DMS153 (cell line): Measurements from ENCODE around the gene BCAR3.

ENCODE experiments used
- DNase-seq: peaks from one replicate; lab custom pipeline; 2025; lab: John Stamatoyannopoulos, UW

BCAR3 gene

DNA sequence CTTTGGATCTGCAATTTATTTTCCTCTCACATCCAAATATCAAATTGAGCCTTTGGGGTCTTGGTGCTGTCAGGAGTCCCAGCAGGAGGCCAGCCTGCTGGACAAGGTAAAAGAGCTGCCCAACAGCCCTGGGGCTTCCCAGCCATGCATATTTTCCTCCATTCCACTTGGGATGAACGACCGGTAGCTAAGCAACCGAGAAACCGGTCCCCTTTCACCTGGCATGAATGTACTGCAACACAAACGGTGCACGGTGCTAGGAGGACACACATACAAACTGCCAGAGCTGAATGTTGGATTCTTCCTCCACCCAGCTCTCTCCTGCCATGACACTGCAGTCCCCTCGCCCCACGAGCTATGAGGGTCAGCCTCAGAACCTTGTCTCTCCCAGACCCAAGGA is 42.7 kb downstream of the BCAR3 start:
- DNase-seq, result no peak

- DNase-seq, result no peak
Observed at GRCh38 chr1:93638307-93638847, 43.3 kb downstream of the BCAR3 start.

DNA sequence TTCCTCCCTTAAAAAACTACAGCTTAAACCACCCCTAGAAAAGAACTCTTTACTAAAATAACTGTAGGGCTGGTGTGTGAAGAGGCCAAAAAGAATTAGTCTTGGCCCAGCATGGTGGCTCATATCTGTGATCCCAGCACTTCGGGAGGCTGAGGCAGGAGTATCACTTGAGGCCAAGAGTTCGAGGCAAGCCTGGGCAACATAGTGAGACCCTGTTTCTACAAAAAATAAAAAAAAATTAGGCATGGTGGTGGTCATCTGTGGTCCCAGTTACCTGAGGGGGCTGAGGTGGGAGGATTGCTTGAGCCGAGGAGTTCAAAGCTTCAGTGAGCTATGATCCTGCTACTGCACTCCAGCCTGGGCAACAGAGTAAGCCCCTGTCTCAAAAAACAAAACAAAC is 44.9 kb downstream of the BCAR3 start:
- DNase-seq, result no peak

DNA sequence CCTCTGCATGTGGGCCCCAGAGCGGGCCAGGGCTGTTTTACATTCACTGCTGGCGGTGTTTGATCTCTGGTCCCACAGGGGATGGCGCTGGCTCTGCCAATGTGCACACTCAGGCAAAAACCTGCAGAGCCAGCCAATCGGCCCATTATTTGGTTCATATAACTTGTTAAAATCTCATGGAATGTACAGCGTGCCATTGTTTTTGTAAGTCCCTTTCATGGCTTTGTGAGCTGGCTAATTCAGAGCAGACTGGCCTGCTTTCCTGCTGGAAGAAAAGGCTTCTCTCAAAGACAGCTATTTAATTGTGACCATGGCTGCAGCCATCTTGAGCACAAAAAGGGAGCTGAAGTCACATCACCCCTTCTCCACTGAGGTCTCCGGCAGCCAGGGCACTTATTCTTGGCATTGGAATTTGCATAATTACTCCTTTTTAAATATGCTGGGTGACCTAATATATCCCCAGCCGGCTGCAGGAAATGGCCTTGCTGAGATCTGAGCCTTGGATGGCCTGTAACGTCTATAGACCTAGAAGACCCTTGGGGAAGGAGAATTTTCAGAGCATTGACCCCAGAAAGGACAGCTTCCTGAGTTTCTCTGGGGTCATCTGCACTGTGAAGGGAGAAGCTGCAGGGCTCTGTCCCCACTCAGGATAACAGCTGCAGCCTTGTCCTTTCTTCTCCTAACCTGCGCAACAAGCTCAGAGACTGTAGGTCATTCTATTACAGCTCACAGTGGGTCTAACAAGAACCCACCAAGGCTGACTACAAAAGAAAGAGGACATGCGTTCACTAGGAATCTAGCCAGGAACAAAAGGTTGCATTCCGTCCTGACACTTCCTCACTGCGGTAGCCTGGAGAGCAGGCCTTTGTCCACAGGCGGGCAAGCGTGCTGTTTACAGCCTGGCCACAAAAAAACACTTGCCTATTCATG is 45.8 kb downstream of the BCAR3 start:
- DNase-seq, result no peak

DNA sequence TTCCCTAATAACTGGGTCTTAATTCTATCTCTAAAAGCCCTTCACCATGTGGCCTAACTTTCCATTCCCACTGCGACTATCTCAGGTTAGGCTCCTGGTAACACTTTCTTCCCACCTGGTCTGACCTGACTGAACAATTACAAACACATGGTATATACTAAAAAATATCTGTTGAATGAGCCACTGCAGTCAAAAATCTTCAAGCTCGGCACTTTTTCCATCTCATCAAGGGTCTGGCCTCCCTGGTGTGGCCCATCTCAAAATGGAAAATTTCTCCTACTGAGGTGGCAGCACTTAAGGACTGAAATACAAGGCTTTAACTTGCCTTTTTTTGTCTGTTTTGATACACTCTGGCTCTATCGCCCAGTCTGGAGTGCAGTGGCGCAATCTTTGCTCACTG is 48.3 kb downstream of the BCAR3 start:
- DNase-seq, result no peak

DNA sequence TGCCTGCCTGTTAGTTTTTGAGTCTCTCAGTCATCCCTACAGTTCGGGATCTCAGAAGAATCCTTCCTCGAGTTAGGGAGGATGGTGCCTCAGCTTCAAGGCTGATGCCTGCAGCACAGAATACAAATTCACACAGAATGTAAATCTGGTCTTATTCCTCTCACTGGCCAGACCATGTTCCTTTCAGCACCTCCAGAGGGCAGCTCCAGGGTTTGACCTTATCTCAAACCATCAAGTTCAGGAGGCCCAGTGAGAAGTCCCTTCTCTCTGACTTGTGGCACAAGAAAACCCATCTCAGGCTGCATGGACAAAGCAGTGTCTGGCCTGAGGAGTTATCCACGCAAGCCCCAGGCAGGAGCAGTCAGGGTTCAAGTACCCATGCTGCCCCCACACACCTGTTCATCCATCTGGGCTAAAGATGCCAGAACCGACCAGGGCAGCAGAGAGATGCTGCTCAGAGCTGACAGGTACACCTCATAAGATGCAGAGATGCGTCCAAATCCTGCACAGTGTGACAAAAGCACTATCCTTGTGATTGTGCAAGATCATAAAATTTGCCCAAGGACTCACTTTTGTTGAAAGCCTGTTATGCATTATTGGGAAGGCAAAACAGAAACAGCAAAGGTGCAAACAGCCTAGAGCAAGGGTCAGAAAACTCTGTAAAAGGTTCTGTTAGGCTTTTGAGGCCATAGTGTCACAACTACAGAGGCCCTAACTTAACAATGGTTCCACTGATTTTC is 49.8 kb downstream of the BCAR3 start:
- peak; percentile 16 for DNase-seq

DNA sequence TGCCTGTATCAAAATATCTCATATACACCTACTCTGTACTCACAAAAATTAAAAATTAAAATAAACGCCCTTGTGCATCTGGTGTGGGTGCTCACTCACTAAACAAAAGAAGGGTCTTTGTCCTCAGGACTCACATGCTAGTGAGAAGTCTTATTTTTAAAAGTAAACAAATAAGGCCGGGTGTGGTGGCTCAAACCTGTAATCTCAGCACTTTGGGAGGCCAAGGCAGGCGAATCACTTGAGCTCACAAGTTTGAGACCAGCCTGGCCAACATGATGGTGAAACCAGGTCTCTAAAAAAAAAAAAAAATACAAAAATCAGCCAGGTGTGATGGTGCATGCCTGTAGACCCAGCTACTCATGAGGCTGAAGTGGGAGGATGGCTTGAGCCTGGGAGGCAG is 51.5 kb downstream of the BCAR3 start:
- no peak for DNase-seq

- DNase-seq, result peak; percentile 48
Observed at GRCh38 chr1:93629101-93630059, 52.3 kb downstream of the BCAR3 start.

GRCh38 chr1:93628681-93629080 is 53.0 kb downstream of the BCAR3 start:
- DNase-seq, result no peak

- no peak for DNase-seq
Observed at GRCh38 chr1:93625582-93626327, 55.9 kb downstream of the BCAR3 start.

DNA sequence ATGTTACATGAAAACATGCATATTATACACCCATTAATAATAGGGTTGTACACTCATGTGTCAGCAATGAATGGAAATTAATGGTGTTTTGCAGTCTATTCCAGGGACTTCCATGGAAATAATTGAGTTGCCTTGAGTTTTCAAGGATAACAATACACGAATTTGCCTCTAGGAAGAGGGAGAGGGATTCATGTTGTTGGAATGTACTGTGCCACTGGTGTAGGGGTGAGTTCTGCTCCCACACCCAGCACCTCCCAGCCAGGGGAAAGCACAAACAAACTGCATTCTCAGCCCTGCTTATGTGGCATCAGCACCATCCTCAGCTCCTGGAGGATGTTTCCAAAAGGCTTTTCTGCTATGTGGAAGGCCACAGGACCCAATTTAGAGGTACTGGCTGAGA is 57.8 kb downstream of the BCAR3 start:
- no peak for DNase-seq

GRCh38 chr1:93623436-93623835 is 58.2 kb downstream of the BCAR3 start:
- DNase-seq, result no peak

DNA sequence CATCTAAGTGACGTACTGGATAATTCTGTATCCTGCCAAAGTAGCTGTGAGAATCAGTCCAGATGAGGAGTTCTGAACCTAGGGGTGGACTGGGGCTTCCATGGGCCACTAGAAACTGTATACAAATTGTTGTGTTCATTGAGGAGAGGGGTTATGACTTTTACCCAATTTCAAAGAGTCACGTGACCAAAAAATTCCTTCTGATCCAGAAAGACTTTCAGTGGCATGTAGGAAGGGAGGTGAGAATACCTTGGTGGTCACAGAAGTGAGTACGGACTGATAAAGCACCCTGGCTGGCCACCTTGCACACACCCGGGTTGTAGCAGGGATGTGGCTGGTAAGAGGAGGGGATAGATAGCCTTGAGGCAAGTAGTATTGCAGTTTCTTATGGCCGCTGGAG is 60.4 kb downstream of the BCAR3 start:
- DNase-seq, result no peak

GRCh38 chr1:93620841-93621210 is 60.8 kb downstream of the BCAR3 start:
- no peak for DNase-seq

- no peak for DNase-seq
Observed at GRCh38 chr1:93620172-93620840, 61.3 kb downstream of the BCAR3 start.

- peak; percentile 47 for DNase-seq
Observed at GRCh38 chr1:93619507-93620171, 62.0 kb downstream of the BCAR3 start.

DNA sequence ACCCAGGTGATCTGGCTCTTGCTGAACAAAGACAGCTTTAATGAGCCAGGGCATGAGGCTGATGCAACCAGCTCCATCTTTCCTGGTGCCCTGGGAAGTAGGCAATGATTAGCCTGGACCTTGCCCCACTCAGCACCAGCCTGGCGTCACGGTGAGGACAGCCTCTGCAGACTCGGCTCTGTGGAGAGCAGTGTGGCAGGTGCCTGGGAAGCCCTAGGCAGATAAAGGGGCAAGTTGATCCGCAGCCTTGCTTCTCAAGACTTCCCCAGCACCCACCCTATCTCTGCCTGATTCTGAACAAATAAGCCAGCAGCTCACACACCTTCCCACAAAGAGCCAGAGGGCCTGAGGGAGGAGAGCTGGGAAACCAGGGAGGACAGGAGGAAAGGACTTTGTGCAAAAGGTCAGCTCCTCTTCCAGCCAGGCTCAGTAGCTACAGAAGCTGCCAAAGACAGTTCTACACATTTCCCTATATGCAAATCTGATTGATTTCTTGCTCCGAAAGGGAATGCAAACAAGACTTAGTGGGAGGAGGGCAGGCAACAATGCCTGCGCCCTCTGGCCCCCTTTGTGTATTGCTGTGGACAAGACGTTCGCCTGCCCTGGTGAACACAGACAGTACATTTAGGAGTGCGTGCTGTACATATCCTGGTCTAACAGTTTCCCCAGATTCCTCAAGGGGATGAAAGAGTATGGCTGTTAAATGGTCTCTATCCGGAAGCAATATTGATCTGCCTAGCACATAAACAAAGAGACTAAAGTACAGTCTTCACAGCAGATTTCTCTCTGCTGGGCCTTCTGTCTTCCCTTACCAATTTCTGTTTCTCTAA is 63.8 kb downstream of the BCAR3 start:
- DNase-seq, result no peak

- peak; percentile 26 for DNase-seq
Observed at GRCh38 chr1:93616996-93617669, 64.5 kb downstream of the BCAR3 start.
